HG02623 (cell line): Measurements from ENCODE around the gene NOL12.

Experiments used
- ATAC-seq: cut with Tn5 transposase; IDR thresholded peaks from one replicate; pipeline ENCODE4 v1.9.1; 2021; ENCODE audit warnings: moderate library complexity; ENCODE audit not compliant: unreplicated experiment

Gene NOL12

DNA sequence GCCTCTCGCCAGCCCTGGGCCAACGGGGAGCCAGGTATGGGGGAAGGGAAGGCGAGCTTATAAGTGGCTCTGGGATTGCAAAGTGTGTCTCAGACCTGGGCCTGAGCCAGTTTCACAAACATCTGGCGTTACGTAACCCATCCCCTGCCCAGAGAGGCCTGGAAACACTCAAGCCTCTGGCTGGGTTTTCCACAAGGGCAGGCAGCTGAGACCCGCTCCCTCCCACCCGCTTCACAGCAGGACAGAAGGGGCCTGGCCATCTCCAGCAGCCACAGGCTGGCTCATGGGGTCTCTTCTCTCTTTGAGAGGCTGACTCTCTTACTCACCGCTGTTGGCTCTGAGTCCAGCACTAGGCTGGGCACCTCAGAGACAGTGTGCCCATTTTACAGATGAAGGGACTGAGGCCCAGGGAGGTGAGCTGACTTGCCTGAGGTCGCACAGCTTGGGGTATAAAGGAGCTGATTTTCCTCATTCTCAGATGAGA, 55.2 kb downstream of the NOL12 start:
- ATAC-seq, result no peak

DNA sequence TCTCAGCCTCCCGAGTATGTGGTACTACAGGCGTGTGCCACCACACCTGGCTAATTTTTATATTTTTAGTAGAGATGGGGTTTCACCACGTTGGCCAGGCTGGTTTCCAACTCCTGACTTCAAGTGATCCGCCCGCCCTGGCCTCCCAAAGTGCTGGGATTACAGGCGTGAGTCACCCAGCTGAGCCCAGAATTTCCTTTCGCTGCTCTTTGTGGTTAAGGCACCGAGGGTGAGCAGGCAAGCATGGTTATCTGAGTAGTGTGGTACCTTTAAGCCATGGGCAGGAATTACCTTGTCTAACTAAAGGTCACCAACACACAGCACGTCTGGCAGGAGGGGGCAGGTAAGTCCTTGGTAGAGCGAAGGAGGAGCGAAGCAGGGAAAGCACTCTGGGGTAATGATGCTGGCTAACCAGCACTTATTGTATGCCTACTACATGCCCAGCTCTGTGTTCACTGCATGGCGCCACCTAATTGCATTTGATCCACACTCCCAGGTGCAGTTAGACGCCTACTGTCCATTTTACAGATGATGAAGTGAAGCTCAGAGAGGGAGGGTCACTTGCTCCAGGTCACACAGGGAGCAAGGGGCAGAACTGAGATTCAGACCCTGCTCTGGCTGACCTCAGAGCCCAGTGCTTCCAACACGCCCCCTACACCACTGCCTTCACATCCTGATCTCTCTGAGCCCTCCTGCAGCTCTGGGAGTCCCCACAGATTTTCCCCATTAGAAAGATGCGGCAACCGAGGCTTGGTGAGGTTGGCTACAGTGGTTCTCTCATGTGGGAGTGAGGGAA, 56.4 kb downstream of the NOL12 start:
- no peak for ATAC-seq
